GM12801 (cell line): ENCODE results near the gene SIRT5.

Experiments
- CTCF ChIP-seq: IDR thresholded peaks from one replicate; pipeline ENCODE4 v1.5.1; 2011; ENCODE audit warnings: control low read depth; ENCODE audit not compliant: insufficient read length; ENCODE audit errors: extremely low read depth

Gene SIRT5

GRCh38 chr6:13574571-13575376 lies at the start of gene SIRT5:
Gene SIRT5 (plus strand): TSS chr6:13574601. CDS start chr6:13584111, 9,510 bp downstream.
- TF ChIP-seq CTCF: no peak

GRCh38 chr6:13524801-13525508 lies 49.4 kb upstream of the SIRT5 start:
- TF ChIP-seq CTCF: no peak

DNA sequence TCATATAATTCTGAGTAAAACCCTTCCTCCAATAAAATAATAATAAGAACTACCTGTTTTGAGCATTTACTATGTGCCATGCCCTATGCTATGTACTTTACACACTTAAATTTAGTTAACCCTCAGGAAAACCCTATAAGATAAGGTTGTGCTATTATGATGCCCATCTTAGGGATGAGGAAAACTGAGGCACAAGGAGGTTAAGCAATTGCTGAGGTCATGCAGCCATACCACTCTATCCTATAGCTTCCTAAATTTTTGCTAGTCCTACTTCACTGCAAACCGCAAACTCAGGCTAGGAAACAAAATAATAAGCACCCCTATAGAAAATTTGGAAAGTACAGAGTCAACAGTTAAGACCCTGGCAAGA lies 48.1 kb upstream of the SIRT5 start:
- TF ChIP-seq CTCF: no peak

DNA sequence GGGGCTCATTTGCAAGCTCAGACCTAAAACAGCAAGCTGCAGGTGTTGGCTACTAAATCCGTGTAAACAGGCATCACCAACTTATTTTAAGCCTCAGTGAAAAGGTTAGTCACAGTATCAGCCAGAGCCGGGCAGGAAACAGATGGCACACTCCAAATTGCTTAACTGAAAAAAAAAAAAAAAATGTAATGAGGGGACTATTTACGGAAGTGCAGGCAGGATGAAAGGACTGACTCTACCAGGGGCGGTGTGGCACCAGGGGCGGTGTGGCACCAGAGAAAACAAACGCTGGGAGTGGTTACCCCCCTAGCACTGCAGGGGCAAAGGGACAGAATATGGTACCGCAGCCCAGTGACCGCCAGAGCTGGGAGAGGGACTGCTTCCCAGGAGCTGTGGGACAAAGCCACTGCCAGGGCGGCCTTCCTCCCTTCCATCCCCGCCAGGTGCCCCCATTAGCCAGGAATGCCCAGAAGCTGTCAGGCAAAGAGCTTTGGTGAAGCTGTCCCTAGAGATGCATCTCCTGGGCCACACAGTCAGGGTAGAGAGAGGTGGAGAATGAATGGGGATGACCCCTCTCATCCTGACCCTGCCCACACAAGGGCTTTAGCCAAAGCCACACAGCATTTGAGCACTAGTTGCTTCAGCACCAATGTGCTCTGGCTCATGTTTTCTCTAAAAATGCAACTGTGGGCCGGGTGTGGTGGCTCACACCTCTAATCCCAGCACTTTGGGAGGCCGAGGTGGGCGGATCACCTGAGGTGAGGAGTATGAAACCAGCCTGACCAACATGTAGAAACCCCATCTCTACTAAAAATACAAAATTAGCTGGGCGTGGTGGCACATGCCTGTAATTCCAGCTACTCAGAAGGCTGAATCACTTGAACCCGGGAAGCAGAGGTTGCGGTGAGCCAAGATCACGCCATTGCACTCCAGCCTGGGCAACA lies 47.4 kb upstream of the SIRT5 start:
- no peak for TF ChIP-seq CTCF

GRCh38 chr6:13527671-13528056 lies 46.7 kb upstream of the SIRT5 start:
- no peak for TF ChIP-seq CTCF

GRCh38 chr6:13528232-13528631 lies 46.2 kb upstream of the SIRT5 start:
- TF ChIP-seq CTCF: no peak
